Lower leg skin (tissue), 3 donors: Measurements from ENCODE around the gene DLG5.

Source experiments
- CTCF ChIP-seq, 3 donors: fragments of 450-650 bp; IDR thresholded peaks; one replicate each; pipeline ENCODE4 v1.5.1; 2016; ENCODE audit warnings: antibody characterized with exemption in 3 of 3, mild to moderate bottlenecking in 3 of 3, moderate library complexity in 2 of 3
- POLR2A ChIP-seq, 2 donors: fragments of 450-650 bp; IDR thresholded peaks; one replicate each; pipeline ENCODE4 v1.6.1; 2016 to 2017; ENCODE audit warnings: antibody characterized with exemption in 2 of 2, mild to moderate bottlenecking in 1 of 2, moderate library complexity in 1 of 2

GRCh38 chr10:77791506-77791905 lies 135.0 kb downstream of the DLG5 start:
- no peak for TF ChIP-seq POLR2A (IDR thresholded peaks at IDR 0.05)
- no peak for TF ChIP-seq CTCF (IDR thresholded peaks at IDR 0.05)
